Fibroblast of pulmonary artery (primary cell): ENCODE data around the gene CLCN2.

Source experiments
- DNase-seq: peaks from one replicate; pipeline ENCODE4 v3.0.0-alpha.2; 2010; ENCODE audit warnings: low read depth
- H3K4me3 ChIP-seq: replicated peaks from 2 replicates; pipeline ENCODE4 v1.5.1; 2011; ENCODE audit warnings: low read depth, mild to moderate bottlenecking, control low read depth, low read length, moderate library complexity
- CTCF ChIP-seq: IDR thresholded peaks from 2 replicates; pipeline ENCODE4 v1.5.1; 2011; ENCODE audit warnings: mild to moderate bottlenecking, control low read depth, low read length, inconsistent platforms; ENCODE audit errors: missing control alignments

Gene CLCN2

GRCh38 chr3:184391266-184391665 lies 29.9 kb upstream of the CLCN2 start:
- no peak for DNase-seq
- H3K4me3 ChIP-seq, result no peak overlapping the region
- TF ChIP-seq CTCF, result no peak

- TF ChIP-seq CTCF, result no peak
- no peak overlapping the region for H3K4me3 ChIP-seq
- no peak for DNase-seq
These were observed 28.6 kb upstream of the CLCN2 start for GRCh38 chr3:184389935-184390528.

- no peak for TF ChIP-seq CTCF
- DNase-seq, result no peak
- no peak overlapping the region for H3K4me3 ChIP-seq
These were observed 28.0 kb upstream of the CLCN2 start for GRCh38 chr3:184389384-184389783.

- no peak overlapping the region for H3K4me3 ChIP-seq
- DNase-seq, result no peak
- no peak for TF ChIP-seq CTCF
These were observed 27.5 kb upstream of the CLCN2 start for GRCh38 chr3:184388936-184389230.

- DNase-seq, result no peak
- no peak overlapping the region for H3K4me3 ChIP-seq
- no peak for TF ChIP-seq CTCF
These were observed 26.9 kb upstream of the CLCN2 start for GRCh38 chr3:184388164-184388935.

GRCh38 chr3:184387174-184387714 lies 25.8 kb upstream of the CLCN2 start:
- TF ChIP-seq CTCF, result no peak
- no peak for DNase-seq
- H3K4me3 ChIP-seq, result no peak overlapping the region
